Activated naive CD8-positive, alpha-beta T cell treated with anti-CD3 and anti-CD28 coated beads, Interleukin-2, amount 50 U/mL, for 16 hours (primary cell): Measurements from ENCODE around the gene MICOS13.
"Not testable (repeated sequence)": the region's sequence is repeated elsewhere in the genome, so short reads cannot be mapped to it uniquely, and the experiment has no call there.

Experiments used
- DNase-seq: peaks from one replicate; pipeline ENCODE4 v3.0.0-alpha.2; 2020; ENCODE audit warnings: low read depth, low spot score

The MICOS13 gene, protein sequence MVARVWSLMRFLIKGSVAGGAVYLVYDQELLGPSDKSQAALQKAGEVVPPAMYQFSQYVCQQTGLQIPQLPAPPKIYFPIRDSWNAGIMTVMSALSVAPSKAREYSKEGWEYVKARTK

DNA sequence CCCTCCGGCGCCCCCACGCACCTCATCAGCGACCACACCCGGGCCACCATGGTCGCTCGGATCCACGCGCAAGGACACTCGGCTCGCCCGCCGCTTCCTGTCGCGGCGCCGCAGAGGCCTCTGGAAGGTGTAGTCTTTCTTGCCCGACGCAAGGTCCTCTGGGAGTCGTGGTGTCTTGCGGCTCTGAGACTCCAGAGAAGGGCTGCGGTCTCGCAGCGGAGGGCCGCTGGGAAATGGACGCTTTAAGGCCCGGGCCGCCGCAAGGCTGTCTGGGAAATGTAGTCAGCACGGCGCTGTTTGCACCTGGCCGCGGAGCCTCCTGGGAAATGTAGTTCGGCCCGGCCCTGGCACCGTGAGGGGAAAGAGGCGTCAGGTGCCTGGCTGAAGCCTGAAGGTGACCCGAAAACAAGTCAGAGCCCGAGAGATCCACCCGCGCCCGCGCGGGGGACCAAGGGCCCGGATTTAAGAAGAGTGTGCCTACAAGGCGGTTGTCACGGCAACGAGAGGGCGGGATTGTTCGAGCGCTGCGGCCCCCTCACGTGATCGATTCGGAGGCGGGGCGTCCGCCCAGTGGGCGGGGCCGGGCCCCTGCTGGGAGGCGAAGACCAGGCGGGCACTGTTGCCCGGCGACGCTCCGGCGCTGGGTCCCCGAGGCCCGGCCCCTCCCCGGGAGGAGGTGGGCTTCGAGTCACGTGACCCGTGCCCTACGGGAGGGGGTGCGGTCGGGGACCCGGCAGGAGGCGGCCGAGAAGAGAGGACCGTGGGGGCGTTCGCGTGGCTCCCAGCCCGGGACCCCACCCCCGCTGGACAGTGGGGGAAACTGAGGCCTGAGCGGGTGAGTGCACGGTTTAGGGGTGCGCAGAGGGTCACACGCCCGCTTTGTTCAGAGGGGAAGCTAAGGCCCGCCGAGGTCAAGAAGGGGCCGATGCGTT is at the start of gene MICOS13, which contains the start of gene HSD11B1L:
Gene MICOS13 (minus strand): TSS at position 80 of the 932 bp plus-strand sequence. CDS start 30 bp downstream, at position 50.
Gene HSD11B1L (plus strand): TSS at position 591 of the 932 bp plus-strand sequence. CDS start 3,806 bp downstream, outside the sequence.
- DNase-seq = peak; percentile 95

DNA sequence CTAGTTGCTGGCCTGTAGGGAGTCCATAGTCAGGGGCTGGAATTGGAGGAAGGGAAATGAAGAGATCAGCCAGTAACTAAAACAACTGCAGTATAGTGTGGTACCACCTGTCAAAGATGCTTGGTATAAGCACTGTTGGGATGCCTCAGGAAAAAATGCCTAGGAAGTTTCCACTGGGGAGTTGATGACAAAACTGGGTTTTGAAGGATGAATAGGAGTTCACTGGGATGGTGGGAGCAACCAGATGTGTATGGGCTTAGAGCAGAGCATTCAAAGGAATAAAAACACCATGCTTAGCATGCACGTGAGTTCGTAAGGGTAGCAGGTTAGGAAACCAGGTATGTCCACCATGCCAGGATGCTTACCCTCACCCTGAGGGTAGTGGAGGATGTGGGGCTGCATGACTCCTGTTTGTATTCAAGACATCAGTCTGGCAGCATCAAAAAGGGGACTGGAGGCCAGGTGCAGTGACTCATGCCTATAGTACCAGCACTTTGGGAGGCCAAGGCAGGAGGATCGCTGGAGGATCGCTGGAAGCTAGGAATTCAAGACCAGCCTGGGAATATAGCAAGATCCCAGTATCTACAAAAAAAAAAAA is 47.2 kb upstream of the MICOS13 start:
- DNase-seq = no peak

DNA sequence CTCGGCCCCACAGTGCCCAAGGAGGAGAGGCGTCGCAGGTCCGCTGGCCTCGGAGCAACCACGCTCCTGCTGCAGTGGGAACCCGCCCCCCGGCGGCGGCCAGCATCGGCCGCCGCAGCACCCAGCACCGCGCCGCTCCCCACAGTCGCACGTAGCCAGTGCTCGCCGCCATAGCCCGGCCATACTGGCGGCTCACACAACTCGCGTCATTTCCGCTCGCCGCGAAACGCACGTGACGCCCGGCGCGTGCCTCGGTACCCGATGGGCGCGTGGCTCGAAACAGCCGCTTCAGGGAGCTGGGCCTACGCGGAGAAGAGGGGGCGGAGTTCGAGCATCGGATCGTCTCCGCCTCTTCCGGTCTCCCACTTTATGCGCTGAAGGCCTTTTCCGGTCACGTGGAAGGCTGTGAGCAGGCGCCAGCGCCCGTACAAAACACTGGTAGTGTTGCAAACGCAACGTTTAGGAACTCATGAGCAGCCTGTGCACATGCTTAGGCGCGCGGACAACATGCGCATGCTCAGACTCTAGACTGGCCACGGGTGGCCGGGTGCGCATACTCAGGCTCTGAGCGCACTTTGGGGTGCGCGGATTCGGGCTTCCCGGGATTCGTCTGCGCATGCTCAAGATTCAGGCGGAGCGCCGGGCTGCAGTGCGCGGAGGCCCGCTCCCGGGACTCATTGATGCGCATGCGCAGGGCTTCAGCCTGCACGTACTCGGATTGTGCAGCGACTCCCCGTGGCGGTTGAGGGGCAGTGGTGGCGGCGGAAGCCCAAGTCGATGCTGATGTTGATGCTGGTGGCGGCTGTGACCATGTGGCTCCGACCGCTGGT is 39.9 kb upstream of the MICOS13 start, which contains the start of the genes CATSPERD and LONP1:
Gene CATSPERD (plus strand): TSS at position 677 of the 830 bp plus-strand sequence. CDS start 101 bp downstream, at position 778.
Gene LONP1 (minus strand): TSS at position 186 of the 830 bp plus-strand sequence. CDS start 14 bp downstream, at position 172.
- peak; percentile 96 for DNase-seq

DNA sequence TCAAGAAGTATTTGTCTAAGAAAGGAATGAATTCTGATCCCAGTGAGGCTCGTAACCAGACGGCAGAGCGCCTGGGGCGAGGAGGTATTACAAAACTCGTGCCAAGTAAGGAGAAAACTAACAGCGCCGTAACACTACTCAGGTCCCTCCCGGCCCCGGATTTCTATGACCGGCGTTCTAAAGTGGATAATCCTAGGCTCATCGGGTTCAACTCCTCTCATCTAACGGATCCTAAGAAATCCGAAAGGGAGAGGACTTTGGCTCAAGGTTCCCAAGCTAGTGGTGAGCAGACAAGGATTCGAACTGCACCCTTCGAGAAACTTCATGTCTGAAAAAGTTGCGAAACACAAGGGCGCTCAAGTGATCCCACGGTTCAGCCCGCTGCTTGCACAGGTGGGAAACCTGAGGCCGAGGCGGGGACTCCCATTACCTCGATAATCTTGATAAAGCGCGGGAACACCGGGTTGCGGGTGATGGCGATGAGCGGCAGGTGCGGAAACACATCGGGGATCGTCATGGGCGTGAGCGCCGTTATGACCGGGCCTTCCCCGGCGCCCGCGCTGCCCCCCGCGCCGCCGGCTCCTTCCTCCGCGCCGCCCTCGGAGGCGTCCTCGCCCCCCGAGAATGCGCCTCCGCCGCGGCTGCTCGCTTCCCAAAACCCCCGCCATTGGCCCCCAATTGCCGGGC is 39.1 kb upstream of the MICOS13 start:
- no peak for DNase-seq

DNA sequence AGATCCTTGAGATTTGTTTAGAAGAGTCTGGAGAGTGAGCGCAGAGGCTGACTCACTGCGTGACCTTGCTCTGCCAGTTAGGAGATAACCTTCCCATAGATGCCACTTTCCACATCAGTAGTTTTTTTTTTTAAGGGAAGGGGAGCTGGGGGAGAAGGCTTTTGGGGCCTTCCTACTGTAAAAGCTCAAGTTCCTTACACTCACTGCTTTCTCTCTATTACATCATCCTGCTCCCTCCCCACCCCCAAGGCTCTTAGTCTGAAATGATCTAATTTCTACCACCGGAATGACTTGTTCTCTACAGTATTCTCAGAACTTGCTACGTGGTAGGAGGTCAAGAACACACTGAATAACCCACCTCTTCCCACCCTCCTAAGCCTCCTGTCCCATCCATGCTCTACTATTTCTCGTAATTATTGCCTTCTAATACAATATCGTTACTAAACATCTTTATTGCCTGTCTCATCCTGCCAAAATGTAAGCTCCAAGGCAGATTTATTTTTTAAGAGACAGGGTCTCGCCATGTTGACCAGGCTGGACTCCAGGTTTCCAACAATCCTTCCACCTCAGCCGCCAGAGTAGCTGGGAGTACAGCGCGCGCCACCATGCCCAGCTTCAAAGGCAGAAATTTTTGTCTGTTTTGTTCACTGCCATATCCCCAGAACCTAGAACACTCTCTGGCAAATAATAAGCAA is 38.4 kb upstream of the MICOS13 start:
- peak; percentile 55 for DNase-seq

DNA sequence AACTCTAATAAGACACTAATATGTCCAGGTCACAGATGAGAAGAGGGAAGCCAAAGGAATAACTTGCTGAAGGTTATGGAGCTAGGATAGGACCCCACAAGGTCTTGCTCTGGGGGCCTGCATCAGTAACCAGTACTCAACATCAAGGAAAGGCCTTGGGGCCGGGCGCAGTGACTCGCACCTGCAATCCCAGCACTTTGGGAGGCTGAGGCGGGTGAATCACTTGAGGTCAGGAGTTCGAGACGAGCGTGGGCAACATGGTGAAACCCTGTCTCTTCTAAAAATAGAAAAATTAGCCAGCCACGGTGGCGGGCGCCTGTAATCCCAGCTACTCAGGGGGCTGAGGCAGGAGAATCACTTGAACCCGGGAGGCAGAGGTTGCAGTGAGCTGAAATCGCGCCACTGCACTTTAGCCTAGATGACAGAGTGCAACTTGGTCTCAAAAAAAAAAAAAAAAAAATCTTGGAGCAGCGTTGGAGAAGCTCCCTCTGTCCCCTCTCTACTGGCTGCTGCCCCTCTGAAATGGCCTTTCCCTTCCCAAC is 37.8 kb upstream of the MICOS13 start:
- DNase-seq = no peak

DNA sequence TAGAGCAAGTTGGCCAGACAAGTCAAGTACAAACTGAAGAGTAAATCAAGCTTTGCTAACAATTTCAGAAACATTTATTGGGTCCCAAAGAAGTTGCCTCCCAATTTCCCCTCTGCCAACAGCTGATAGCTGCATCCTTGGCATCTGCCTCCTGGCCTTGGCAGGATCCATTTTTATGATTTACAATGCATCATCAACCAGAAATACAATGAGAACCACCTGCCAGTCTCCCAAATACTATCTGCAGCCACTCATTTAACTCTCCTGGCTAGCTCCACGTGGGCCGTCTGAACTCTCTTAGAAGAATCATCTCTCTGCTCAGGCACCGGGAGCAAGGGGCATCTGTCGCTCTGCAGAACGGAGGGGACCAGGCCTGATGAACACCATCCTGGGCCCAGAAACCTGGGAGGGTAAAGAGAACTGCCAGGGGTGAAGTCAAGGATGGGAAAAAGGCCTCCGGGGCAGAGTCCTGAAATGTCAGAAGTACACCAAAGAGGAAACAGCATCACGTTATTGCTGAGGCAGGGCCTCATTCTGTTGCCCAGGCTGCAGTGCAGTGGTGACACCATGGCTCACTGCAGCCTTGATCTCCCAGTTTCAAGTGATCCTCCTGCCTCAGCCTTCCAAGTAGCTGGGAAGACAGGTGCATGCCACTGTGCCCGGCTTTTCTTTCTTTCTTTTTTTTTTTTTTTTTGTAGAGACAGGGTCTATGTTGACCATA is 37.1 kb upstream of the MICOS13 start:
- no peak for DNase-seq

DNA sequence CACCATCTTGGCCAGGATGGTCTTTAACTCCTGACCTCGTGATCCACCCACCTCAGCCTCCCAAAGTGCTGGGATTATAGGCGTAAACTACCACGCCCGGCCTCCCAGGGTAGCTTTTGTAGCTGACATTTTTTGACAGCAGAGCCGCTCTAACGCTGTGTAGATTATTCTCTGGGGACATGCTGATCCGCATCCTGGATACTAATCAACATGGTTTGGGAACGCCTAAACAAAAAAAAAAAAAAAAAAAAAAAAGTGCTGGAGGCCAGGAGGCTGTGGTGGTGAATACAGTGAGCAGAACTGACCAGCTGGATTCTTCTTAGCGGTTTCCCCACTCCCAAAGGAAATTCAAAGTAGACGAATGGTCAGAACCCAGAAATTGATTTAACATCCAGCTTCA is 34.5 kb upstream of the MICOS13 start:
- DNase-seq = no peak

DNA sequence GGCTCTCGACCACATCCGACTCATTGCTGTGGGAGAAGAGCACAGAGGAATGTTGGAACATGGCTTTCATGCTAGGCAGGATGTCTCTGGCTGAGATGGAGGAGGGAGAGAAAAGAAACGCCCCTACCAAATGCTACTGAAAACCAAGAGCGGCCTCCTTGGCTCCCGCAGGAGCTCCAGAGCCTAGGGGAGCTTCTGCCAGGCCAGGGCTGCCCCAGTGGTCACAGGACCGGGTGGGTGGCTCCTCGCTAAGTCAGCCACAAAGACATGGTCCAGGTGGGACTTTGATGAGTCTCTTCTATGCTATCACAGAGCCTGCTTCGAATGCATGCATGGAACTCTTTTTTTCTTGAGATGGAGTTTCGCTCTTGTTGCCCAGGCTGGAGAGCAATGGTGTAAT is 32.9 kb upstream of the MICOS13 start:
- DNase-seq = no peak

DNA sequence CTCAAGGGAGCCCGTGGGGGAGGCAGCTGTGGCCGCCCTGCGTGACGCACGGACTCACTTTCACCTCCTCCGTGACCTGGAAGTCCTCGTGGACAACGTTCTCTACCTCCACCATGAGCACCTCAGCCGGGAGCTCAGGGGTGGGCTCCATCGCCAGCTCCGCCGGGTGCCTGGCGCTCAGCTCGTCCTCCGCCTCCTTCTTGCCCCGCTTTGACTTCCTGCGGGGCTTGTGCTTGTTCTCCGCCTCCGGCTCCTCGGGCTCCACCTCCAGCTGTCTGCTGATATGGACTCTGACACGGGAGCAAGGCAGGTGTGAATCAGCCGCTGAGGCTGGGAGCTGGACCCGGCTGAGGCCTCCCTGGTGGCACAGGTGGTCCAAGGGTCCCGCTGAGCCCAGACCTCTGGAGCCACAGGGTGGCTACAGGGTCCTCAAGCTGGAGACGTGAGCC is 31.4 kb upstream of the MICOS13 start:
- no peak for DNase-seq

DNA sequence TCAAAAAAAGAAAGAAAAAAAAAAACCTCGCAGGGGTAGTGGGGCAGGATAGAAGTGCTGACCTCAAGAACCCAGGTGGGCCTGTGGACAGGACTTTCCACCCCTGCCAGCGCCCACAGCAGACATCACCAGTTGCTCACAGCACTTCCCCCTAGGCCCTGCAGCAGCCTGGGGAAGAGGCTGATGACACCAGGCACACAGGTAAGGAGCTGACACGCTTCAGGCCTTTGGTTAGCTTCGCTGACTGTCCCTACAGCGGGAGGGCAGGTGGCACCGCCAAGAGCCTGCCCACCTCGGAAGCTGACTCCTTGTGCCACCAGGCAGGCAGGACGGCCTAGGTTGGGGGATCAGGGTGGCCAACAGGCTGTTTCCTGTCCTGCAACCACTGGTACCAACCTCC is 30.7 kb upstream of the MICOS13 start:
- no peak for DNase-seq

DNA sequence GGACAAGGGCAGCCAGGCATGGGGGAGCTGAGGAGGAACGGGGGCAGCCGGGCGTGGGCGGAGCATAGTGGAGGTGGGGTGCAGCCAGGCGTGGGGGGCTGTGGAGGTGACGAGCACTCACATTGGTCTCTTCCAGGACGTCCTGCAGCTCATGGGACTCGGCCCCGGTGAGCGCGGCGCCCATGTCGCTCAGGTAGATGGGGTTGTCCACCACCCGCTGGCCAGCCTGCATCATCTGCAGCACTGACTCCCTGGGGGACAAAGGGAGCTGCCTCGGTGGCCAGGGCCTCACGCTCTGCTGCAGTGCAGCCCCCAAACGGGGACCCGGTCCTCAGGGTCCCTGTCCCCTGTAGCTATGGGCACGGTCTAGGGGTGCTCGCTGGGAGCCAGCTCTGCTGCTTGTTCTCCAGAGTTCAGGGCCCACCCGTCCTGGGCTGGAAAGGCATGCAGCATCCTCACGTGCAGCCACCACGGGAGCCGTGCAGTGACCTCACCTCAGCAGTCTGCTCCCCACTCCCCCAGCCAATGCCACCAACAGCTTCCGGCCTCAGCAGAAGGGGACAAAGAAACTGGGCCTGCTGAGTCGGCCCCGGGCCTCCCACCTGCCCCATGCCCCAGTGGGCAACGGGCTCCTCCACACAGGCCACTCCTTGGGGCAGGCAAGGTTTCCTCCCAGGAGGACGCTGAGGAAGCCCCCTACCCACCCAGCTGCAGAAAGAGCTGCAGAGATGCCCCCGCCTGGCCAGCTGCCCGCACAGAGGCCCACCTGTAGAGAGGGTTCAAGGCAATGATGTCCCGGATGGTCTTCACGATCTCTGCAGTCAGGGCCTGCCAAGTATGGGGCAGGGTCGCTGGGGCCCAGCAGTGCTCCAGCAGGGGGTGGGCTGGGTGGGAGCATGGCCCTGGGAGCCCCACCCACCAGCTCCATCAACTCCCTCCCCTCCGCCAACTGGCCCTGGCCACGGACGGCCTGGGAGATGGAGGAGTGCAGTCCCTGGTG is 27.6 kb upstream of the MICOS13 start:
- no peak for DNase-seq

DNA sequence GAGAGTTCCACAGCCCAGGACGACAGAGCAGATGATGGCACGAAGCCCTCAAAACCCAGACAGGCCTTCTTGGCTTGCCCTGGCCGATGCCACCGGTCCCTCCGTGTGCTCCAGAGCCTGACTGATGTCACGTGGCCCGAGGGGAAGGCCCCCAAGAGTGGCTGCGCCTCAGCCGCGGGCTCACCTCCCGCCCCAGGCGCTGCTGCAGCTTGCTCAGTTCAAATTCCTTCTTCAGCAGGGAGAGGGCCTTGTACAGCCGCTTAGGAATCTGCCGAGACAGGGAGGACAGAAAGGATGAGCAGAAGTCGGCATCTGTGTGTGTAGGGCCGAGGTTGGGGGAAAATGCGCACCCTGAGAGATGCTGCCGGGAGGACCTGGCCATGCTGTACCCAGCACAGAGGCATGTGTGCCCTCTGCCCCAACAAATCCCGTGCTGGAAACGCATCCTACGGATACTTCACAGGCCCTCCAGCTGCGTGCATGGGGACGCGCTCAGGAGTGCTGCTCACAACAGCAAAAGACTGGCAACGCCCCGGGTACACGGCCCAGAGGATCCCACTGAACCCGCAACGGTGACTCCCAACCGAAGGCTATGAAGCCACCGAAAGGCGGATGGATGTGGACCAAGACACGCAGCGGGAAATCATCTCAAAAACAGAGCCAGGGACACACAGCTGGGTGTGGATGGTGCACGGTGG is 26.7 kb upstream of the MICOS13 start:
- no peak for DNase-seq

DNA sequence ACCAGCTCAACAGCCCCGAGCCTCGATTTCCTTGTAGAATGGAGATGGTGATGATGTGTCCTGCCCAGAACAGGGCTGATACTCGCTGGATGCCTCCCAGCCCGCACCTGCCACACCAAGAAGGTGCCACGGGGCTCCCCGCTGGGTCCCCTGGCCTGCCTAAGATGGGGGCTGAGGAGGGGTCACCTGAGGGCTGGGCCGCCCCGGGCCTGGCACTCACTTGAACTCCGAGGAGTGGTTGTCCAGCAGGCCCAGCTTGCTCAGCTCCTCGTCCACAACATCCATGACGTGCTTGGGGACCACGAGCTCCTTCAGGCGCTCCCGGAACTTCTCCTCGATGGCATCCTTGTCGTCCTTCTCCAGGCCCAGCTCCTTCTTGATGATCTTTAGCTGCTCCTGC is 25.2 kb upstream of the MICOS13 start:
- DNase-seq = no peak

DNA sequence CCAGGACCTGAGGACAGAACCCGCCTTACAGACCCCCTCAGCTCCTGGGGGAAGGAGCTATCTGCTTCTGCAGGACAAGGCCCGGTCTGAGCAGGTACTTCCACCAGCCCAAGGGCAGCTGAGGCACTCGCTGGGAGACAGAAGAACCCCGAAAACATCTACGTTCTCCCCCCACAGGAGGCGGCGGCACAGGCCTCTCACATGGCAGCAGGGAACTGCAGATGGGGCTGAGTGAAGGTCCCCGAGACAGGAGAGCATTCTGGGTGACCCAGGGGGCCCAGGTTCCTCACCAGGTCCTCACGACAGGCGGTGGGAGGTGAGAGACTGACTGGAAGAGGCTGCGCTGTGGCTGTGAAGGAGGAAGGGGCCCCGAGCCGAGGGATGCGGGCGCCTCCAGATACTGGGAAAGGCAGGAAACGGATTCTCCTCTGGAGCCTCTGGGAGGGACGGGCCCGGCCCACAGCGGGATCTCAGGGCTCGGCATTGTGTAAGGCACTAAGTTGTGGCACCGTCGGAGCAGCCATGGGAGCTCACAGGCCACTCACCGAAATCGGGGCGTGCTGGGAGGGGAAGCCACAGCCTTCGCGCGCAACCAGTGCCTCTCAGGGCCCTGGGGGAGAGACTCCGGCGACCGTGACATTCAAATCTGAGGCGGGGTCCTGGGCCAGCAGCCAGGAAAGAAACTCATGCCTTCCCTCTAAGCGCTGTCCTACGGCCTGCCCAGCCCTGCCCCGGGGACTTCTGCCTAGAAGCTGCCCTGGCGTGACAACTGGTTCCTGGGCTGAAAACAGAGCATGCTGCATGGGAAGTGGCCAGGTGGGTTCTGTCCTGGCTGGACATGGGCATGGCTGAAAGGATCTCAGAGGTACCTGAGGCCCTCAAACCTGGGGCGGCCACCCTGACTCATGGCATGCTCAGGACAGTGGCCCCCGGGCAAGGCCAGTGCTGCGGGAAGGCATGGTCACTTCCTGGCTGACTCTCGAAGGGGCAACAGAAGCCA is 23.8 kb upstream of the MICOS13 start:
- no peak for DNase-seq

DNA sequence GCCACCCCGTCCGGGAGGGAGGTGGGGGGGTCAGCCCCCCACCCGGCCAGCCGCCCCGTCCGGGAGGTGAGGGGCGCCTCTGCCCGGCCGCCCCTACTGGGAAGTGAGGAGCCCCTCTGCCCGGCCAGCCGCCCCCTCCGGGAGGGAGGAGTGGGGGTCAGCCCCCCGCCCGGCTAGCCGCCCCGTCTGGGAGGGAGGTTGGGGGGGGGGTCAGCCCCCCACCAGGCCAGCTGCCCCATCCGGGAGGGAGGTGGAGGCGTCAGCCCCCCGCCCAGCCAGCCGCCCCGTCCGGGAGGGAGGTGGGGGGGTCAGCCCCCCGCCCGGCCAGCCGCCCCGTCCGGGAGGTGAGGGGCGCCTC is 21.7 kb upstream of the MICOS13 start:
- DNase-seq = not testable (repeated sequence)
